PC-9 (cell line): ENCODE measurements around the gene TGFBR2. TPM values are rescaled to one million over a fixed set of nuclear protein-coding genes. Genes with fewer than 3 reads are reported as not detected.

Experiments used
- BruUV-seq: library from RNA; stranded (reverse); fragments of 400-500 nt; replicated peaks from 2 replicates; lab custom pipeline; 2021; lab: Mats Ljungman, UMichigan
- CTCF ChIA-PET: fragments of 300-600 bp; sonication (Branson Sonifier 250); formaldehyde crosslinking; loops from one replicate; lab custom pipeline; 2022; ENCODE audit warnings: antibody characterized with exemption; lab: Charles Lee
- POLR2A ChIA-PET: fragments of 300-600 bp; sonication (Branson Sonifier 250); formaldehyde crosslinking; loops from one replicate; lab custom pipeline; 2022; ENCODE audit warnings: antibody characterized with exemption; ENCODE audit not compliant: unreplicated experiment; lab: Charles Lee
- DNase-seq, 2 experiments: peaks; one replicate each; pipeline versions ENCODE4 v3.0.0 to v3.0.0-alpha.2; 2015 to 2022; ENCODE audit warnings: mixed read lengths in 1 of 2
- H2AFZ ChIP-seq: fragments of 200-600 bp; sonication (generic); 2 replicates; pipeline ENCODE4 v1.8.1; 2017; ENCODE audit warnings: antibody characterized with exemption
- H3F3A ChIP-seq: fragments of 200-600 bp; sonication (generic); 2 replicates; pipeline ENCODE4 v1.8.1; 2017; ENCODE audit warnings: antibody characterized with exemption, mild to moderate bottlenecking, low read depth; ENCODE audit not compliant: insufficient read depth
- H3K27ac ChIP-seq: fragments of 200-600 bp; sonication (generic); 2 replicates; pipeline ENCODE4 v1.6.1; 2016; ENCODE audit warnings: mixed run types
- H3K27me3 ChIP-seq: fragments of 200-600 bp; sonication (generic); 2 replicates; pipeline ENCODE4 v1.6.1; 2016; ENCODE audit warnings: low read depth, mixed run types; ENCODE audit not compliant: insufficient read depth
- H3K36me3 ChIP-seq: fragments of 200-600 bp; sonication (generic); 2 replicates; pipeline ENCODE4 v1.6.1; 2016; ENCODE audit warnings: low read depth, mixed run types
- H3K4me1 ChIP-seq: fragments of 200-600 bp; sonication (generic); replicated peaks from 2 replicates; pipeline ENCODE4 v1.6.1; 2016; ENCODE audit warnings: mixed run types; ENCODE audit not compliant: insufficient read depth
- H3K4me2 ChIP-seq: fragments of 200-600 bp; sonication (generic); 2 replicates; pipeline ENCODE4 v1.6.1; 2017; ENCODE audit warnings: mixed run types
- H3K4me3 ChIP-seq: fragments of 200-600 bp; sonication (generic); 2 replicates; pipeline ENCODE4 v1.6.1; 2016; ENCODE audit warnings: mixed run types
- H3K79me2 ChIP-seq: fragments of 200-600 bp; sonication (generic); 2 replicates; pipeline ENCODE4 v1.6.1; 2017; ENCODE audit warnings: low read depth, mixed run types
- H3K9me2 ChIP-seq: fragments of 200-600 bp; sonication (generic); 2 replicates; pipeline ENCODE4 v1.8.1; 2017; ENCODE audit warnings: mild to moderate bottlenecking; ENCODE audit not compliant: insufficient read depth
- H3K9me3 ChIP-seq: fragments of 200-600 bp; sonication (generic); 2 replicates; pipeline ENCODE4 v1.8.1; 2016; ENCODE audit warnings: low read depth; ENCODE audit not compliant: insufficient read depth
- H4K20me1 ChIP-seq: fragments of 200-600 bp; sonication (generic); 2 replicates; pipeline ENCODE4 v1.8.1; 2017; ENCODE audit not compliant: insufficient read depth
- EZH2 ChIP-seq: fragments of 200-600 bp; sonication (generic); IDR thresholded peaks from 2 replicates; pipeline ENCODE4 v1.8.0; 2017; ENCODE audit warnings: antibody characterized with exemption, low read depth
- intact Hi-C: fragments of 100-400 bp; cut with micrococcal nuclease; formaldehyde crosslinking; loops from one replicate; pipeline ENCODE4 v1.10.0; 2022; ENCODE audit not compliant: unreplicated experiment
- total RNA-seq: library from RNA; stranded (reverse); gene quantifications from 2 replicates; pipeline ENCODE4 v1.2.3, GENCODE V29; 2021
- TF ChIP-seq, protein P1 (sequence below): fragments of 200-600 bp; sonication (generic); conservative IDR thresholded peaks from 2 replicates; pipeline ENCODE4 v1.6.1; 2017; ENCODE audit warnings: mixed run types, antibody characterized with exemption, mild to moderate bottlenecking, moderate library complexity

TGFBR2 gene
- total RNA-seq, 1 experiment from 2014 or later = 33.6 TPM

DNA sequence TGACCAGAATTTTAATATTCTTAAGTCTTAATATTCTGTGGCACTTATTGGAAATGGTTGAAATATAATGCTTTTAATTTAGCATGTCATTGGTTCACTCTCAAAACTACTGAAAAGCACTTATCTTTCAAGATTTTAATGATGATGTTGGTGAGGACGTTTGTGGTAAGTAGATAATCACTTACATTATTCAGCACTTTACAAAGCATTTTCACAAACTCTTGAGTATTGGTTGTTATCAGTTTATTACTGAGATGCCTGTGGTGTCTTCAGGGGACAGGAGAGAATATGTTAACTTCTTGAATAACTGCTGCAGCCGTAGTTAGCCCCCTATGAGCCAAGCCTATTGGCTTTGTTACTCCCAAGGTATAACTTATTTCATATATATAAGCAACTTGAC lies 15.2 kb downstream of the TGFBR2 start:
- Histone ChIP-seq H3K4me1 (peaks cover 20% of the 10 kb centered on the region), H3K9me3 (no peaks in the 10 kb centered on the region), H3K27ac (no peak overlapping the region), H3K4me2 (no peak overlapping the region), H3K9me2 (no peaks in the 10 kb centered on the region), H3K79me2 (0 out of 2 replicates have a peak, but pooled peaks cover 4% of the 10 kb centered on the region), H4K20me1 (no peaks in the 10 kb centered on the region), H3K4me3 (no peak overlapping the region), H3F3A (peaks cover 12% of the 10 kb centered on the region; the same call in 1 of the 2 replicates), H3K36me3 (no peaks in the 10 kb centered on the region), H2AFZ (no peak overlapping the region), H3K27me3 (no peaks in the 10 kb centered on the region)
- no peak for DNase-seq
- ChIA-PET CTCF (no interaction called here), POLR2A (no interaction called here)
- intact Hi-C loops = no loop called here
- TF ChIP-seq, protein P1, sequence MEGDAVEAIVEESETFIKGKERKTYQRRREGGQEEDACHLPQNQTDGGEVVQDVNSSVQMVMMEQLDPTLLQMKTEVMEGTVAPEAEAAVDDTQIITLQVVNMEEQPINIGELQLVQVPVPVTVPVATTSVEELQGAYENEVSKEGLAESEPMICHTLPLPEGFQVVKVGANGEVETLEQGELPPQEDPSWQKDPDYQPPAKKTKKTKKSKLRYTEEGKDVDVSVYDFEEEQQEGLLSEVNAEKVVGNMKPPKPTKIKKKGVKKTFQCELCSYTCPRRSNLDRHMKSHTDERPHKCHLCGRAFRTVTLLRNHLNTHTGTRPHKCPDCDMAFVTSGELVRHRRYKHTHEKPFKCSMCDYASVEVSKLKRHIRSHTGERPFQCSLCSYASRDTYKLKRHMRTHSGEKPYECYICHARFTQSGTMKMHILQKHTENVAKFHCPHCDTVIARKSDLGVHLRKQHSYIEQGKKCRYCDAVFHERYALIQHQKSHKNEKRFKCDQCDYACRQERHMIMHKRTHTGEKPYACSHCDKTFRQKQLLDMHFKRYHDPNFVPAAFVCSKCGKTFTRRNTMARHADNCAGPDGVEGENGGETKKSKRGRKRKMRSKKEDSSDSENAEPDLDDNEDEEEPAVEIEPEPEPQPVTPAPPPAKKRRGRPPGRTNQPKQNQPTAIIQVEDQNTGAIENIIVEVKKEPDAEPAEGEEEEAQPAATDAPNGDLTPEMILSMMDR = no peak
- no peak for TF ChIP-seq EZH2
- no TSS peak for BruUV-seq

GRCh38 chr3:30622047-30622545 lies 15.7 kb downstream of the TGFBR2 start:
- no peak overlapping the region for H3K4me3 ChIP-seq
- BruUV-seq = no TSS peak
- no peaks in the 10 kb centered on the region for H3K9me2 ChIP-seq
- no peak overlapping the region for H3K27ac ChIP-seq
- H3K4me1 ChIP-seq = peaks cover 25% of the 10 kb centered on the region
- H3K27me3 ChIP-seq = no peaks in the 10 kb centered on the region
- H3K4me2 ChIP-seq = no peak overlapping the region
- H3K79me2 ChIP-seq = 0 out of 2 replicates have a peak, but pooled peaks cover 4% of the 10 kb centered on the region
- no peak overlapping the region for H2AFZ ChIP-seq
- DNase-seq = no peak
- H3K9me3 ChIP-seq = no peaks in the 10 kb centered on the region
- ChIA-PET CTCF (no interaction called here), POLR2A (no interaction called here)
- intact Hi-C loops = no loop called here
- peaks cover 14% of the 10 kb centered on the region; the same call in 1 of the 2 replicates for H3F3A ChIP-seq
- no peaks in the 10 kb centered on the region for H3K36me3 ChIP-seq
- TF ChIP-seq, protein P1 = no peak
- TF ChIP-seq EZH2 = no peak
- H4K20me1 ChIP-seq = no peaks in the 10 kb centered on the region

DNA sequence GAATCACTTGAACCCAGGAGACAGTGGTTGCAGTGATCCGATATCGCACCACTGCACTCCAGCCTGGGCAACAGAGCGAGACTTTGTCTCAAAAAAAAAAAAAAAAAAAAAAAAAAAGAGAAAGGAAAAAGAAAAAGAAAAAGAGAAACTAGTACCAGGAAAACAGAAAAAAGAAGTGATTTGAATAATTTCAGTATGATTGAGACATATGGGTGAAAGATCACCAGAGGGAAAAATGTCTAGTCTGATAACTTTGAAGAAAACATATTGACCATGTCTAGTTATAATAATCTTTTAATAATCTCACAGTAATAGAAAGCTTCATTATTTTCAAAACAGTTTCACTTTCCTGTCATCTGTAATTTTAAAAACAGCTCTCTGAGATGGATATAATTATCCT lies 16.4 kb downstream of the TGFBR2 start:
- H3K36me3 ChIP-seq = no peaks in the 10 kb centered on the region
- CTCF ChIA-PET = no interaction called here
- no peak for DNase-seq
- no peak overlapping the region for H3K4me3 ChIP-seq
- H3F3A ChIP-seq = peaks cover 14% of the 10 kb centered on the region; the same call in 1 of the 2 replicates
- POLR2A ChIA-PET = no interaction called here
- H4K20me1 ChIP-seq = no peaks in the 10 kb centered on the region
- intact Hi-C loops = no loop called here
- H3K27me3 ChIP-seq = no peaks in the 10 kb centered on the region
- no peaks in the 10 kb centered on the region for H3K9me2 ChIP-seq
- no peak for TF ChIP-seq EZH2
- TF ChIP-seq, protein P1 = no peak
- peaks cover 27% of the 10 kb centered on the region for H3K4me1 ChIP-seq
- no peak overlapping the region for H2AFZ ChIP-seq
- H3K27ac ChIP-seq = no peak overlapping the region
- H3K4me2 ChIP-seq = no peak overlapping the region
- no TSS peak for BruUV-seq
- 0 out of 2 replicates have a peak, but pooled peaks cover 4% of the 10 kb centered on the region for H3K79me2 ChIP-seq
- no peaks in the 10 kb centered on the region for H3K9me3 ChIP-seq
